Fibroblast of gingiva (primary cell): ENCODE data around the gene UGT1A6.
"Not testable (repeated sequence)": the region's sequence is repeated elsewhere in the genome, so short reads cannot be mapped to it uniquely, and the experiment has no call there.

Experiments used
- DNase-seq: peaks from one replicate; pipeline ENCODE4 v3.0.0-alpha.2; 2011; ENCODE audit warnings: low read depth

UGT1A6 gene

GRCh38 chr2:233728723-233729301, 36.1 kb downstream of the UGT1A6 start, which contains the start of gene UGT1A3:
Gene UGT1A3, plus strand, starts transcription at chr2:233729042. Its CDS starts 85 bp downstream, at chr2:233729127.
- DNase-seq, result no peak

- not testable (repeated sequence) for DNase-seq
Observed at GRCh38 chr2:233736868-233737653, 44.4 kb downstream of the UGT1A6 start.

DNA sequence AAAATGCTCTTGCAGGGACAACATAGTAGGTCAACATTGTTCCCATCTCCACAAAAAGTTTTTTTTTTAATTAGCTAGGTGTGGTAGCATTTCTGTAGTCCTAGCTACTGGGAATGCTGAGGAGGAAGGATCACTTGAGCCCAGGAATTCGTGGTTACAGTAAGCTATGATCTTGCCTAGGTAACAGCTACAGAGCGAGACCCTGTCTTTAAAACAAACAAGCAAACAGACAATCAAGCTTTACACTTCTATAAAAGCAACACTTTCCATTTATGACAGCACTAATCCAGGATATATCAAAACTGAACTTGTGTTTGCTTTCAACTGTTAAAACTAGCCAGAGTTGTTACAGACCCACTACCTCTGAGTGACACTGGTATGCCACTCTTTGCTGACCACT, 48.2 kb downstream of the UGT1A6 start:
- no peak for DNase-seq

- no peak for DNase-seq
Observed at GRCh38 chr2:233743464-233744259, 51.0 kb downstream of the UGT1A6 start.

GRCh38 chr2:233745073-233745755, 52.5 kb downstream of the UGT1A6 start:
- no peak for DNase-seq

DNA sequence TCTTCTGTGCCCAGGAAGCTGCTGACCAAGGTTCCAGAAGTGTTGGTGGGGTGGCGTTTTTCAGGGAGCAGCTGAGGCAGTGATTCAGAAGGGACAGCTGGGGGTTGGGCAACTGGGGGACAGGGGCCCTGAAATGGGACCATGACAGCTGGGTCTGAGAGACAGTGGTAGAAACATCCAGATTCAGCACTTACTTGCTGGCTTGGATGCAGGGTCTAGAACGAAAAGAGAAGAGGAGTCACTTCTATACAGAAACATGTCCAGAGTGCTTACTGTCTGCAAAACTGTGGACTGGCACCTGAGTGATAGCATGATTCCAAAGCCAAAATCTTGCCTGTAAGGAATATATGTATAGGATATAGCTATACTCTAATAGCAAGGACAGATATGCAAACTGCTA, 53.1 kb downstream of the UGT1A6 start:
- not testable (repeated sequence) for DNase-seq

DNA sequence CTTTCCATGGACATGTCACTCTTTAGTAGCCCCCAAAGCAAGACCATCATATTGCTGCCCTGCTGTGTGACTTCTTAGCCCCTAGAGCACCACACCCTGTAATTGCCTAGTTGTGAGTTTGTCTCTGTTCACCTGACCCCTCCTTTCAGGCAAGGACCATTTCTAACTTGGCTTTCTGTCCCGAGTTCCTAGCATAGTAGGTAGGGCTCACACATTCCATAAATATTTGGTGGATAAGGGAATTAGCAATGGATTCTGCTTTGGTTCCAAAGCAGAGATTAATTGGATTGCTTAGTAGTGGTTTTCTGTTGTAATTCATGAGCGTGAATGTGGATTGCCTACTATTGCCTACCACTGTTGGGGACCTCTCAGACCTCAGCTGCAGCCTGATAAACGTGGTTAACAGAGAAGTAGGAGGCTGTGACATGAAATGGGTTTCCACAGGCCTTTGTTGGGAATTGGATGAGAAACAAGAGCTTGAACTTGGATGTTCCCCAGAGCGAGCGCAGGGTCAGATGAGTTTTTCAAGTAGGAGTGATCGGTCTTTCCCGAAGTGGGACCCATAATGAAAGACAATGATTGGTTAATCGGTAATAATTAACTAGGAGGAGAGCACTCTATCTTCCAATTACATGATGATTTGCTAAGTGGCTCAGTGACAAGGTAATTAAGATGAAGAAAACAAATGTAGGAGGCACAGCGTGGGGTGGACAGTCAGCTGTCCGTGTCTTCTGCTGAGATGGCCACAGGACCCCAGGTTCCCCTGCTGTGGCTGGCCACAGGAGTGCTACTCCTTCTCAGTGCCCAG, 54.0 kb downstream of the UGT1A6 start:
- DNase-seq, result no peak

DNA sequence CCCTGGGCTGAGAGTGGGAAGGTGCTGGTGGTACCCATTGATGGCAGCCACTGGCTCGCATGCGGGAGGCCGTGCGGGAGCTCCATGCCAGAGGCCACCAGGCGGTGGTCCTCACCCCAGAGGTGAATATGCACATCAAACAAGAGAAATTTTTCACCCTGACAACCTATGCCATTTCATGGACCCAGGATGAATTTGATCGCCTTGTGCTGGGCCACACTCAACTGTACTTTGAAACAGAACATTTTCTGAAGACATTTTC, 54.5 kb downstream of the UGT1A6 start:
- no peak for DNase-seq

- not testable (repeated sequence) for DNase-seq
Observed at GRCh38 chr2:233750689-233751088, 58.0 kb downstream of the UGT1A6 start.

GRCh38 chr2:233751212-233752009, 58.7 kb downstream of the UGT1A6 start:
- not testable (repeated sequence) for DNase-seq

DNA sequence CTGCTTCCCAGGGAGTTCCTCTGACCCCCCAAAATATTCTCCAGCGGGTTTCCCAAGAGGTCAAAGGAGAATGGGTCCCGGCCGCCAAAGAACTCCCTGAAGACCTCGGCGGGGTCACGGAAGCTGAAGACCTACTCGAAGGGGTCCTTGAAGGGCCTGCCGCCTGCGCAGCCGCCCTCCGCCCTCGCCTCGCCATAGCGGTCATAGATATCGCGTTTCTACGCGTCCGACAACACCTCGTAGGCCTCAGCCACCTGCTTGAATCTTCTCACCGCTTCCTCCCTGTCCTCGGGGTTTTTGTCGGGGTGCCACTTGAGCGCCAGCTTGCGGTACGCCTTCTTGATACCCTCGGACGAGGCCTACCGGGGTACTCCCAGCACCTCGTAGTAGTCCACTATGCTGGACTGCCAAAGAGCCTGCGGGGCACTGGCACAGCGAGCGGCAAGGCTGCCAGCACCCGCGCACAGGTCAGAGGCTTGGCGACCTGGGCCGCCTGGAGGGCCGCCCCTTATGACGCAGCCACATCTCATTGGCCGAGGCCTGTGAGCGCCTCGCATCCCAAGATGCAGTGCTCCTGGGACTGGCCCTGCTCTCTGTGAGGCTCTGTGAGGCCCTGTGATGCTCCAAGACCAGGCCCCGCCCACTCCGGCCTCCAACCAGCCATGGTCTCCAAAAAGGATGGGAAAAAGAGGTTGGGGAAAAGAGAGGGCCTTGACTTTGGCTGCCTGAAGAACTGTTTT, 62.4 kb downstream of the UGT1A6 start:
- DNase-seq, result no peak

DNA sequence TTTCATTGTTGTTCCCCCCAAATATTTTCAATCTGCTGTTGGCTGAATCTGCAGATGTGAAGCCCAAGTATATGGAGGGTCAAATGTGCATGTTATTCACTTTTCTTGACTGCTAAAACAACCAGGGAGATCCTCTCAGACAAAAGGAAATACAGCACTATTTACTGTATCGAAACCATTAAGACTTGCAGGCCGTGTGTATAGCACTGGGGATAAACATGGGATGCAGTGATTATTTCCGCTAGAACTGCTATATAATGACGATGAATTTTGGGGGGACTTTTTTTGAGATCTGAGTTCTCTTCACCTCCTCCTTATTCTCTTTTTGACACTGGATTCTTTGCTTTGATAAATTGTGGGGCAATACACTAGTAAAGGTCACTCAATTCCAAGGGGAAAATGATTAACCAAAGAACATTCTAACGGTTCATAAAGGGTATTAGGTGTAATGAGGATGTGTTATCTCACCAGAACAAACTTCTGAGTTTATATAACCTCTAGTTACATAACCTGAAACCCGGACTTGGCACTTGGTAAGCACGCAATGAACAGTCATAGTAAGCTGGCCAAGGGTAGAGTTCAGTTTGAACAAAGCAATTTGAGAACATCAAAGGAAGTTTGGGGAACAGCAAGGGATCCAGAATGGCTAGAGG, 63.9 kb downstream of the UGT1A6 start:
- no peak for DNase-seq

DNA sequence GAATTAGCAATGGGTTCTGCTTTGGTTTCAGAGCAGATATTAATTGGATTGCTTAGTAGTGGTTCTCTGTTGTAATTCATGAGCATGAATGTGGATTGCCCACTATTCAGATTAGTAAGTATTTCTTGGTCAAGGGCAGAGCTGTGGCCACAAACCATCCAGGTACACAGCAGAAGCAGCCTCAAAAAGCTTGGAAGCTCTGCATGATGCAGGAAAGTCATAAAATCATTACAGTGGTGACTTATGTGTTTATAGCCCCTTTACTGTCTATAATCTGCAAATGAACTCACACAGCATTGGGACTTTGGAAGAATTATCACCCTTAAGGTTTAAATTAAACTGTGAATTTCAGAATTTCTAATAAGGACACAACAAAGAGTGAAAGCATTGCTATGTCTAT, 65.5 kb downstream of the UGT1A6 start:
- no peak for DNase-seq

- no peak for DNase-seq
Observed at GRCh38 chr2:233758849-233759248, 66.2 kb downstream of the UGT1A6 start.

- no peak for DNase-seq
Observed at GRCh38 chr2:233760043-233760442, 67.4 kb downstream of the UGT1A6 start, which contains the start of gene UGT1A1. Gene UGT1A1, plus strand, starts transcription at chr2:233760270. Its CDS starts 18 bp downstream, at chr2:233760288.

DNA sequence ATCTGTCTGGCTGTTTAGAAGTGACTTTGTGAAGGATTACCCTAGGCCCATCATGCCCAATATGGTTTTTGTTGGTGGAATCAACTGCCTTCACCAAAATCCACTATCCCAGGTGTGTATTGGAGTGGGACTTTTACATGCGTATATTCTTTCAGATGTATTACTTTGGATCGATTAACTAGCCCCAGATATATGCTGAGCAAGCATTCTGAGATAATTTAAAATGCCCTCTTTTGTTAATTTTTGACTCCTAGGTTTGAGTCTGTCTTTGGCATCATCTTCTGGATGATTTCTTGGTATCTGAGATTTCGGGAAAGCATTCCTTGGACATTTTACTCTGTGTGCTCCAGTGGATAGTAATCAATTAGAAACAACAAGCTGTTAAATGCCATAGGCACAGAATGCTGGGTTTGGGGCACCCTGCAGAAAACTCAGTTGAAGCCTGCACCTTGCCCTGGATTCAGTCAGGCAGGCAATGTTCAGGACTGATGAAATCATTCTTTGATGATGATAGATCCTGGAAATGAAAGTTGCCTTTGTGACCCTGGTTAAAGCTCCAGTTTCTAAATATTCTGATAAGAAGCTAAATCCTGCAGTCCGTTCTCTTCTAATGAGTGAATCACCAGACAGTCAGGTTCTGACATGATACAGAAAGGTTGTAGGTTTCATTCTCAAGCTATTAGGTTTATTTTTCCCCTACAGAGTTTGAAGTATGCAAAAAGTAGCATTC, 68.5 kb downstream of the UGT1A6 start:
- DNase-seq, result no peak

DNA sequence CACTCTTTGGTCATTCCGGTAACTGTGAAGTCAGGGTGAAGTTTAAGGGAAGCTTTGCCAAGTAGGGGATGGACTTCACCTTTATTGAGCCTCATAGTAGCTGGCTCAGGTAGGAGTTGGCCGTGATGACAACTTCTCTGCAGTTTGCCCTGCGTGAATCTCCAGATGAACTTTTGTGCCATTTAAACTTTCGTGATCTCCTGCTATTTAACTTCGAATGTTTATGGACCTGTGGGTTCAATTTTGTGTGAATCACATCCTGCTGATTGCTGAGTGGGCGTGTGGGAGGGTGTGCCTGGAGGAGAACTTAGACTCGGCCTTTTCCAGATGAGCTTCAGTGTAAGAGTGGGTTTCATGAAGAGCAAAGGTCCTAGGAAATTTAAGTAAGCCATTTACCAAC, 71.6 kb downstream of the UGT1A6 start:
- no peak for DNase-seq

GRCh38 chr2:233764761-233765160, 72.1 kb downstream of the UGT1A6 start:
- no peak for DNase-seq

DNA sequence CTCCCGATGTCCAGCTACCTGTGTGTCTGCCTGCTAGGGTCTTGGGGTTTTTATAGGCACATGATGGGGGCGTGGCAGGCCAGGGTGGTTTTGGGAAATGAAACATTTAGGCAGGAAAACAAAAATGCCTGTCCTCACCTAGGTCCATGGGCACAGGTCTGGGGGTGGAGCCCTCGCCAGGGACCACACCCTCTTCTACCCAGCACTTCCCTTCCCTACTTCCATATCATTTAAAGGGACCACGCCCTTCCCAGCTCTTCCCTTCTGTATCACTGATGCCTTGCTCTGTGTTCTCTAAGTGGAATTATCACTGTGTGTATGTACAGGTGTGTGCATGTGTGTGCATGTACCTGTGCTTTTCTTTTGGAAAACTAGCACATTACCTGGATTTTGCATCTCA, 73.7 kb downstream of the UGT1A6 start:
- no peak for DNase-seq
